Measurements from ENCODE around the gene ST6GALNAC5. TPM values are rescaled to one million over a fixed set of nuclear protein-coding genes. Genes with fewer than 3 reads are reported as not detected.

Gene ST6GALNAC5
- total RNA-seq, 1 donor from 2014 or later = 0.96 TPM

GRCh38 chr1:77014073-77014788, 147.0 kb downstream of the ST6GALNAC5 start:
- ATAC-seq = no peak

DNA sequence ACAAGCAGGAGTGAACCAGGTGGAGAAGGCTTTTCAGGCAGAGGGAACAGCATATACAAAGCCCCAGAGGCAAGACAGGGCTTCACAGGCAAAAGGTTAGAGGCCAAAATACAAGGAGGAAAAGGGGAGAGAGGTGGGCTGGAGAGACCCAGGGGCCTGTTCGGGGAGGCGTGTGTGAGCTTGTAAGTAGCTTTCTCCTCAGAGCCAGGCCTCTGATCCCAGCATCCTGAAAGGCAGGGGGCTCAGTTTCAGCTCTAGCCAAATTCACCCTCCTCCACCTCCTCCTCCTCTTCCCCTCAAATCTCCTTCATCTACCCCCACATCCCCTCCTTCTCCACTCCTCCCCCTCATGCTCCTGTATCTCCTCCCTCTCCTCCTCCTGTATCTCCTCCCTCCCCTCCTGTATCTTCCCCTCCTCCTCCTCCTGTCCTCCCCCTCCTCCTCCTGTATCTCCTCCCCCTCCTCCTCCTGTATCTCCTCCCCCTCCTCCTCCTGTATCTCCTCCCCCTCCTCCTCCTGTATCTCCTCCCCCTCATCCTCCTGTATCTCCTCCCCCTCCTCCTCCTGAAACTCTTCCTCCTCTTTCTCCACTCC, 148.6 kb downstream of the ST6GALNAC5 start:
- no peak for ATAC-seq

- no peak for ATAC-seq
Observed at GRCh38 chr1:77016386-77016985, 149.2 kb downstream of the ST6GALNAC5 start.

DNA sequence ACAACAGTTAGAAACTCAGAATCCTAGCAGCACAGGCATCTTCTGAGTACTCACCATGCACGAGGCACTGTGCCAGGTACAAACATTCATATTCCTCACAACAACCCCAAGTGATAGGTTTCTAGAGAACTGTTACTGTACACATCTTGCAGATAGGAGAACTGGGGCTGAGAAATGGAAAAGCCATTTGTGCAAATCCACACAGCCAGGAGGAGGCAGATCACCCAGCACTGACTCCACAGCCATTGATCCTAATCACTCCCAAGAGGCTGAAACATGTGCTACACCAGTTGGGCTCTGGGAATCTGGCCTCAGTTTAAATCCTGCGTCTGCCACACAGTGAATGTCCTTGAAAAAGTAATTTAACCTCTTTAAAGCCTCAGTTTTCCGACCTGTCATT, 151.0 kb downstream of the ST6GALNAC5 start:
- no peak for ATAC-seq

DNA sequence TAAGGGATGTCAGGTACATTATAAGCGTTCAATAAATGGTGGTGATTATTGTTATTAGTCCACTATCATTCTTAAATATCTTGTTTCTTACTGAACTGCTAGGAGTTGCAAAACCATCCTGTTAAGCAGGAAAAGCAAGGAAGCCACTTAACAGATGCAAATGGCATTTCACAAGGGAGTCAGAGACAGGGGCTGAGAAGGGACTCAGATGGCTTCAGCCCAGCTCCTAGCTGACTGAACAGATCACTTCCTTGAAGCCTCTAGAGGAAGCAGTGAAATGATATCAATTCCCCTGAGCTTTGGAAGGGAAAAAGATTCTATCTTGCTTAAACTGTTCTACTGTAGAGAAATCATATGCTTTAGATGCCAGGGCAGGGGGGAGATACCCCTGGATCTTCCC, 151.5 kb downstream of the ST6GALNAC5 start:
- ATAC-seq = no peak

GRCh38 chr1:77021732-77022131, 154.5 kb downstream of the ST6GALNAC5 start:
- no peak for ATAC-seq

DNA sequence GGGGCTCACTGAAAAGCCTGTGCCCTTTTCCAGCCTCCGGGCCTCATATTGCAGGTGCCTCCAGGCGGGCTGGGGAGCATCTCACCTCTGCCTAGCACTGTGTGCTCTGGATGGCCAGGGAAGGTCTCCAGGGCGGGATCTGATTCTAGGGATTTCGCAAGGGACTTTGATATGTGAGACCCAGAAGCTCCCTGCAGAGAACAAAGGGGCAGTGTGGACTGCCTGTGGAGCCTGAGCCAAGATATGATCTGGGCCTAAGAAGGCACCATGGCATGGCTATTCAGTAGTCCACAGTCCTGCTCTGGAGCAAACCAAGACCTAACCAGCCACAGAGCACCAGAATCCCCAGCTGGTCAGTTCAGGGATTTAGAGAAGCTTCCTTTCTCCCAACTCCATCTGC, 157.2 kb downstream of the ST6GALNAC5 start:
- no peak for ATAC-seq

DNA sequence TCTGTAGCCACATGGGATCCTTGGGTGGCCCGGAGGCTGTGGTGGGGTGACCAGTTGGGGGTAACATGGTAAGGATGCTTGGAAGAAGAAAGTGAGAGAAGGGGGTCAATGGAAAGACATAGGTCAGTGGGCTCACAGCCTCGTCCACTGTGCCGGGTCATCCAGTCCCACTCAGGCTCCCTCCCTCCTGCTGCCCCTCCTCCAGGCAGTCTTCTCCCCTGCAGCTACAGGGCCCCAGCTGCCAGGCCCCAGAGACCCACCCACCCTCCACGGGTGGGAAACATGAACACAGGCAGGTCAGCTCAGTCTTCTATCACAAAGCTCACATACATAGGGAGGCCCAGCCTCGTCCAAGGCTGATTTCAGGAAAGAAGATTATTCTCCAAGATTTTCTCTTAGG, 158.3 kb downstream of the ST6GALNAC5 start:
- no peak for ATAC-seq

- ATAC-seq = no peak
Observed at GRCh38 chr1:77026135-77026534, 158.9 kb downstream of the ST6GALNAC5 start.

DNA sequence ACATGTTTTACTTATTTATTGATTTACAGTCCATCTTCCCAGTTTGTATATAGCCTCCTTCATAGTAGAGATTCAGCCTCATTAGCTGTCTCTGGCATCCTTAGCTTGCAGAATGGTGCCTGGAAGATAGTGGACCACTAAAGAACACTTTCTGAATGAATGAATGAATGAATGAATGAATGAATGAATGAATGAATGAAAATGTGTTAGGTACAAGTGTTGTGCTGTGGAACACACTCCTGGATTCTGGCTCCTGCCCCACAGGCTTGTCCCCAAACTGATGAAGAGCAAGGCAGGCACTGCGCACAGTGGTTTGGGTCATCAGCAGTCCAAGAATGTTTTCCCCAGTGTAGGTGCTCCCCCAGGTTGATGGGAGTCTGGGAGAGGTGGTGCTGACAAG, 159.4 kb downstream of the ST6GALNAC5 start:
- no peak for ATAC-seq

- no peak for ATAC-seq
Observed at GRCh38 chr1:77027847-77028246, 160.6 kb downstream of the ST6GALNAC5 start.

GRCh38 chr1:77030401-77031105, 163.3 kb downstream of the ST6GALNAC5 start:
- ATAC-seq = no peak

DNA sequence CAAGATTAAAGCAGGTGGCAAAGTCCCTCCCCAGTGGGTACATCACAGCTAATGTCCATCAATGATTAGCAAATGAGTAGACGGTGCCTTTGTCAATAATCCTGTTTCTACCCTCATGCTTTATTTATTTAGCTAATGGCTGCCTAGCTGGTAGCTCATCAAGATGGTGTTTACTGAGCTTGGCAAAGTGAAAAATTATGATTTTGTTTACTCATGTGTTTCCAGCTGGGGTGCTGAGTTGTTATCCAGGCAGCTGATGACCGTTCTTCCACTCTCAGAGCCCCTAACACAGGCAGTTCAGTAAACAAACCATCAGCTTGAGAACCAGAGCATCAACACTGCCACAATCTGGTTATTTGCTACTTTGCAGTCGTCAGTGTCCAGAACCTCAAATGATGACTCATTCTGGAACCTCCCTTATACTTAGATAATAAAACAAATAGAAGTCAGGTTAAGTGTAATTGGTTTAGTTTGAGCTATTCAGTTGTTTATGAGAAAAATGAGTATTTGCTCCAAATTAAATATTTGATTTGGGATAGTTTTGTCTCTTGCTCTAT, 163.9 kb downstream of the ST6GALNAC5 start:
- ATAC-seq = no peak

- no peak for ATAC-seq
Observed at GRCh38 chr1:77036560-77036959, 169.3 kb downstream of the ST6GALNAC5 start.

GRCh38 chr1:77037038-77037437, 169.8 kb downstream of the ST6GALNAC5 start:
- no peak for ATAC-seq

- no peak for ATAC-seq
Observed at GRCh38 chr1:77038000-77038399, 170.7 kb downstream of the ST6GALNAC5 start.

- no peak for ATAC-seq
Observed at GRCh38 chr1:77039111-77039510, 171.8 kb downstream of the ST6GALNAC5 start.

DNA sequence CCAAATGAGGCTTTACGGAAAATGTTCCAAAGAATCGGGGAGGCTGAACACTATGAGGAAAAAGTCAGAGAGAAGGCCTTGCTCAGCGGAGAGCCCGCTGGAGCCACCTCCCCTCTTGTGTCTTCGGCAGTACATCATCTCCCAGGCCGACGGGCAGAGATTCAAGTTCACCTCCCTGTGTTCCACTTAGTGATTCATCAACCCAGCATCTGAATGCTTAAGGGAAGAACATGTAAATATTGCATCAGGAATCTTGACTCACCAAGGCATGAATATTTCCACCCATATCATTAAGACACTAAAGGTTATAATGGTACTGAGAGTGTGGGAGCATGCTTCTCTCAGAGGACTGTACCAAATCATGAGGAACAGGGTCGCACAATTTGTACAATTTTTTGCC, 172.5 kb downstream of the ST6GALNAC5 start:
- peak; percentile 77 for ATAC-seq

DNA sequence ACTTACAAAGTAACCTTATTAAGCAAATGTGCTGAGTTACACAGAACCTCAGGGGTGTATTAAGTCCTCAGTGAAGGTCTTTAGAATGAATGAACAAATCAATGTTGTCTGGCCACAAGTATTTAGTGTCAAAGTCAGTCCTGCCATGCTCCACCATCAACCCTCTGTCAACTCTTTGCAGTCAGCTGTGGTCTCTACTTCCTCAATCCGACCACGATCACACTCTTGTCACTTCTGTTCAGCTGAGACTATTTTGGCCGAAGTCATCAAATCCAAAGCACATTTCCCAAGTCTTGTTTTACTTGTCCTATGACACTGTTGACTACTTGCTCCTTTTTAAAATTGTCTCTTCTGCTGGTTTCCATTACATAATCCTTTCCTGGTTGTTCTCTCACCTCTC, 173.5 kb downstream of the ST6GALNAC5 start:
- ATAC-seq = no peak

GRCh38 chr1:77044133-77044849, 177.0 kb downstream of the ST6GALNAC5 start:
- ATAC-seq = no peak

DNA sequence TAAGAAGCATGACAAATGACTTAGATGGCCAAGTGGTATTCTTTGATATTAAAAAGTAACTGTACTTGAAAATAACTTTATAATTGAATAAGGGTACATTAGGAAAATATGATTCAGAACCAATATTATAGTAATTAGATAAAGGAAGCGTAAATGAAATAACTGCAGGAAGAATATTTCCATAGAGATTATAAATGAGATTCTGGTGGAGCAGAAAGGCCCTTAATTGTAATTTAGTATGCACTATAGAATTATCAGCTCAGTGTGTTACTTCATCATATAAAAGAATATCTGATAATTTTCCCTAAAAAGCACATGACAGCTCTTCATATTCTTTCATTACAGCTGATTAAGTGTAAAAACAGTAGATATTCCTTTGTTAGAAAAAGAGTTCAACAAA, 180.3 kb downstream of the ST6GALNAC5 start:
- no peak for ATAC-seq

- no peak for ATAC-seq
Observed at GRCh38 chr1:77047978-77048614, 180.8 kb downstream of the ST6GALNAC5 start.
